K562 (cell line): ENCODE results near the gene DNAL4. TPM values are rescaled to one million over a fixed set of nuclear protein-coding genes. Genes with fewer than 3 reads are reported as not detected.

ENCODE experiments used
- ETV1 ChIP-seq: fragments of 450-650 bp; conservative IDR thresholded peaks from 2 replicates; pipeline ENCODE4 v1.6.1; 2016; ENCODE audit warnings: missing genetic modification characterization, control low read depth, low read depth, missing compliant biosample characterization
- HNRNPH1 ChIP-seq: fragments of 200-400 bp; formaldehyde crosslinking; optimal IDR thresholded peaks from 2 replicates; pipeline ENCODE3; 2017; ENCODE audit warnings: low read depth, mild to moderate bottlenecking, low read length, moderate library complexity
- NR4A1 ChIP-seq, 2 experiments: fragments of 250-450 bp in 1 of 2; fragments of 450-650 bp in 1 of 2; sonication (Bioruptor Pico) in 1 of 2; IDR thresholded peaks; 2 replicates each; pipeline versions ENCODE4 v1.4.0 to v1.6.1; 2016 to 2020; ENCODE audit warnings: mild to moderate bottlenecking in 2 of 2, missing compliant biosample characterization in 1 of 2, missing genetic modification characterization in 1 of 2, moderate library complexity in 1 of 2
- TAF7 ChIP-seq: fragments of 450-650 bp; IDR thresholded peaks from 2 replicates; pipeline ENCODE4 v1.6.1; 2016; ENCODE audit warnings: missing genetic modification characterization, missing compliant biosample characterization
- ZHX1 ChIP-seq: fragments of 150-350 bp; conservative IDR thresholded peaks from 2 replicates; pipeline ENCODE4 v1.6.1; 2014; ENCODE audit warnings: low read length
- ZNF23 ChIP-seq: fragments of 250-450 bp; sonication (Bioruptor Pico); IDR thresholded peaks from 2 replicates; pipeline ENCODE4 v1.4.0; 2020; ENCODE audit warnings: mild to moderate bottlenecking
- ZNF518B ChIP-seq: fragments of 250-450 bp; sonication (Bioruptor Pico); IDR thresholded peaks from 2 replicates; pipeline ENCODE4 v1.5.0; 2021; ENCODE audit warnings: mild to moderate bottlenecking, moderate library complexity
- polyA plus RNA-seq, 8 experiments: library from polyadenylated mRNA; depleted of rRNA in 4 of 8; stranded (reverse) in 5 of 8; unstranded in 3 of 8; fragments of >200 nt; fragmentation: Nextera tagmentation in 2 of 8; fragmentation: Illumina TruSeq in 1 of 8; extraction: Ambion mirVana in 2 of 8; extraction: Trizol in 1 of 8; gene quantifications; 2 replicates each; pipeline versions ENCODE4 v1.2.1 to v1.2.3, GENCODE V29; 2011 to 2014; ENCODE audit warnings: inconsistent platforms in 1 of 8, missing spikeins in 1 of 8
- total RNA-seq, 7 experiments: library from RNA; depleted of rRNA in 6 of 7; stranded (reverse); fragments of >200 nt in 6 of 7; fragmentation: Illumina TruSeq in 2 of 7; extraction: Trizol in 2 of 7; gene quantifications; 2 replicates each; pipeline versions ENCODE4 v1.2.1 to v1.2.3, GENCODE V29; 2011 to 2021; ENCODE audit warnings: low replicate concordance in 1 of 7
- TF ChIP-seq, protein P1 (sequence below): fragments of 450-650 bp; IDR thresholded peaks from 2 replicates; pipeline ENCODE4 v1.6.1; 2016; ENCODE audit warnings: mild to moderate bottlenecking, moderate library complexity

DNAL4 gene
- total and polyA plus RNA-seq, 9 of the 15 experiments (the other 6 are each of a cell fraction or from before 2014, with no cell fraction given) = 0.20 to 9.4 (median 5.2) TPM

GRCh38 chr22:38755155-38755910, 38.6 kb downstream of the DNAL4 start (continued):
- no peak for TF ChIP-seq ZNF518B
- no peak for TF ChIP-seq HNRNPH1
- TF ChIP-seq ETV1 (tag) = no peak; the same call in 1 of the 2 replicates
- TF ChIP-seq NR4A1 (CRISPR knock-in tag; IDR thresholded peaks at IDR 0.05) = no peak
- TF ChIP-seq NR4A1 (tag; IDR thresholded peaks at IDR 0.05) = no peak
- TF ChIP-seq ZHX1 = no peak
- TF ChIP-seq, protein P1, sequence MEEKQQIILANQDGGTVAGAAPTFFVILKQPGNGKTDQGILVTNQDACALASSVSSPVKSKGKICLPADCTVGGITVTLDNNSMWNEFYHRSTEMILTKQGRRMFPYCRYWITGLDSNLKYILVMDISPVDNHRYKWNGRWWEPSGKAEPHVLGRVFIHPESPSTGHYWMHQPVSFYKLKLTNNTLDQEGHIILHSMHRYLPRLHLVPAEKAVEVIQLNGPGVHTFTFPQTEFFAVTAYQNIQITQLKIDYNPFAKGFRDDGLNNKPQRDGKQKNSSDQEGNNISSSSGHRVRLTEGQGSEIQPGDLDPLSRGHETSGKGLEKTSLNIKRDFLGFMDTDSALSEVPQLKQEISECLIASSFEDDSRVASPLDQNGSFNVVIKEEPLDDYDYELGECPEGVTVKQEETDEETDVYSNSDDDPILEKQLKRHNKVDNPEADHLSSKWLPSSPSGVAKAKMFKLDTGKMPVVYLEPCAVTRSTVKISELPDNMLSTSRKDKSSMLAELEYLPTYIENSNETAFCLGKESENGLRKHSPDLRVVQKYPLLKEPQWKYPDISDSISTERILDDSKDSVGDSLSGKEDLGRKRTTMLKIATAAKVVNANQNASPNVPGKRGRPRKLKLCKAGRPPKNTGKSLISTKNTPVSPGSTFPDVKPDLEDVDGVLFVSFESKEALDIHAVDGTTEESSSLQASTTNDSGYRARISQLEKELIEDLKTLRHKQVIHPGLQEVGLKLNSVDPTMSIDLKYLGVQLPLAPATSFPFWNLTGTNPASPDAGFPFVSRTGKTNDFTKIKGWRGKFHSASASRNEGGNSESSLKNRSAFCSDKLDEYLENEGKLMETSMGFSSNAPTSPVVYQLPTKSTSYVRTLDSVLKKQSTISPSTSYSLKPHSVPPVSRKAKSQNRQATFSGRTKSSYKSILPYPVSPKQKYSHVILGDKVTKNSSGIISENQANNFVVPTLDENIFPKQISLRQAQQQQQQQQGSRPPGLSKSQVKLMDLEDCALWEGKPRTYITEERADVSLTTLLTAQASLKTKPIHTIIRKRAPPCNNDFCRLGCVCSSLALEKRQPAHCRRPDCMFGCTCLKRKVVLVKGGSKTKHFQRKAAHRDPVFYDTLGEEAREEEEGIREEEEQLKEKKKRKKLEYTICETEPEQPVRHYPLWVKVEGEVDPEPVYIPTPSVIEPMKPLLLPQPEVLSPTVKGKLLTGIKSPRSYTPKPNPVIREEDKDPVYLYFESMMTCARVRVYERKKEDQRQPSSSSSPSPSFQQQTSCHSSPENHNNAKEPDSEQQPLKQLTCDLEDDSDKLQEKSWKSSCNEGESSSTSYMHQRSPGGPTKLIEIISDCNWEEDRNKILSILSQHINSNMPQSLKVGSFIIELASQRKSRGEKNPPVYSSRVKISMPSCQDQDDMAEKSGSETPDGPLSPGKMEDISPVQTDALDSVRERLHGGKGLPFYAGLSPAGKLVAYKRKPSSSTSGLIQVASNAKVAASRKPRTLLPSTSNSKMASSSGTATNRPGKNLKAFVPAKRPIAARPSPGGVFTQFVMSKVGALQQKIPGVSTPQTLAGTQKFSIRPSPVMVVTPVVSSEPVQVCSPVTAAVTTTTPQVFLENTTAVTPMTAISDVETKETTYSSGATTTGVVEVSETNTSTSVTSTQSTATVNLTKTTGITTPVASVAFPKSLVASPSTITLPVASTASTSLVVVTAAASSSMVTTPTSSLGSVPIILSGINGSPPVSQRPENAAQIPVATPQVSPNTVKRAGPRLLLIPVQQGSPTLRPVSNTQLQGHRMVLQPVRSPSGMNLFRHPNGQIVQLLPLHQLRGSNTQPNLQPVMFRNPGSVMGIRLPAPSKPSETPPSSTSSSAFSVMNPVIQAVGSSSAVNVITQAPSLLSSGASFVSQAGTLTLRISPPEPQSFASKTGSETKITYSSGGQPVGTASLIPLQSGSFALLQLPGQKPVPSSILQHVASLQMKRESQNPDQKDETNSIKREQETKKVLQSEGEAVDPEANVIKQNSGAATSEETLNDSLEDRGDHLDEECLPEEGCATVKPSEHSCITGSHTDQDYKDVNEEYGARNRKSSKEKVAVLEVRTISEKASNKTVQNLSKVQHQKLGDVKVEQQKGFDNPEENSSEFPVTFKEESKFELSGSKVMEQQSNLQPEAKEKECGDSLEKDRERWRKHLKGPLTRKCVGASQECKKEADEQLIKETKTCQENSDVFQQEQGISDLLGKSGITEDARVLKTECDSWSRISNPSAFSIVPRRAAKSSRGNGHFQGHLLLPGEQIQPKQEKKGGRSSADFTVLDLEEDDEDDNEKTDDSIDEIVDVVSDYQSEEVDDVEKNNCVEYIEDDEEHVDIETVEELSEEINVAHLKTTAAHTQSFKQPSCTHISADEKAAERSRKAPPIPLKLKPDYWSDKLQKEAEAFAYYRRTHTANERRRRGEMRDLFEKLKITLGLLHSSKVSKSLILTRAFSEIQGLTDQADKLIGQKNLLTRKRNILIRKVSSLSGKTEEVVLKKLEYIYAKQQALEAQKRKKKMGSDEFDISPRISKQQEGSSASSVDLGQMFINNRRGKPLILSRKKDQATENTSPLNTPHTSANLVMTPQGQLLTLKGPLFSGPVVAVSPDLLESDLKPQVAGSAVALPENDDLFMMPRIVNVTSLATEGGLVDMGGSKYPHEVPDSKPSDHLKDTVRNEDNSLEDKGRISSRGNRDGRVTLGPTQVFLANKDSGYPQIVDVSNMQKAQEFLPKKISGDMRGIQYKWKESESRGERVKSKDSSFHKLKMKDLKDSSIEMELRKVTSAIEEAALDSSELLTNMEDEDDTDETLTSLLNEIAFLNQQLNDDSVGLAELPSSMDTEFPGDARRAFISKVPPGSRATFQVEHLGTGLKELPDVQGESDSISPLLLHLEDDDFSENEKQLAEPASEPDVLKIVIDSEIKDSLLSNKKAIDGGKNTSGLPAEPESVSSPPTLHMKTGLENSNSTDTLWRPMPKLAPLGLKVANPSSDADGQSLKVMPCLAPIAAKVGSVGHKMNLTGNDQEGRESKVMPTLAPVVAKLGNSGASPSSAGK = no peak
- no peak for TF ChIP-seq TAF7 (tag)
- TF ChIP-seq ZNF23 (CRISPR knock-in tag) = no peak
